SU-DHL-6 (cell line): Measurements from ENCODE around the gene ARHGAP26.

Experiments used
- H2AFZ ChIP-seq: fragments of 200-600 bp; sonication (generic); 2 replicates; pipeline ENCODE4 v1.6.1; 2014; ENCODE audit warnings: low read depth, mild to moderate bottlenecking, moderate library complexity, mixed read lengths, antibody characterized with exemption, low read length; ENCODE audit not compliant: severe bottlenecking
- H3F3A ChIP-seq: fragments of 200-600 bp; shearing (Covaris generic); 2 replicates; pipeline ENCODE4 v1.6.0; 2016; ENCODE audit warnings: antibody characterized with exemption, mild to moderate bottlenecking; ENCODE audit not compliant: insufficient read depth
- H3K27ac ChIP-seq: fragments of 200-600 bp; sonication (generic); 2 replicates; pipeline ENCODE4 v1.5.1; 2016; ENCODE audit warnings: low read depth, mild to moderate bottlenecking, low read length, moderate library complexity, mixed read lengths
- H3K27me3 ChIP-seq: fragments of 200-600 bp; sonication (generic), shearing (Covaris generic); 2 replicates; pipeline ENCODE4 v1.6.0; 2014; ENCODE audit warnings: mild to moderate bottlenecking, low read length
- H3K36me3 ChIP-seq: fragments of 200-600 bp; sonication (generic); 2 replicates; pipeline ENCODE4 v1.6.1; 2014; ENCODE audit warnings: mild to moderate bottlenecking, low read length, mixed read lengths
- H3K4me2 ChIP-seq: fragments of 300-600, 200-600 bp; shearing (Covaris generic), sonication (generic); 2 replicates; pipeline ENCODE4 v1.6.0; 2014; ENCODE audit warnings: low read length, low read depth, mild to moderate bottlenecking; ENCODE audit not compliant: poor library complexity, severe bottlenecking
- H3K4me3 ChIP-seq: fragments of 200-600 bp; sonication (generic); 2 replicates; pipeline ENCODE4 v1.5.1; 2014; ENCODE audit warnings: antibody characterized with exemption, low read length, mild to moderate bottlenecking, mixed read lengths; ENCODE audit not compliant: insufficient read depth, poor library complexity, severe bottlenecking
- H3K79me2 ChIP-seq: fragments of 200-600 bp; sonication (generic); 2 replicates; pipeline ENCODE4 v1.6.1; 2014; ENCODE audit warnings: mild to moderate bottlenecking, low read length, moderate library complexity; ENCODE audit not compliant: insufficient read depth
- H3K9ac ChIP-seq: fragments of 200-600 bp; sonication (generic); 2 replicates; pipeline ENCODE4 v1.7.0; 2014; ENCODE audit warnings: mild to moderate bottlenecking, low read length
- H3K9me2 ChIP-seq: fragments of 200-600 bp; sonication (generic); replicated peaks from 2 replicates; pipeline ENCODE4 v1.6.1; 2014; ENCODE audit warnings: low read length; ENCODE audit not compliant: insufficient read depth
- H3K9me3 ChIP-seq: fragments of 200-600 bp; sonication (generic); 2 replicates; pipeline ENCODE4 v1.6.1; 2014; ENCODE audit warnings: low read length, mixed read lengths; ENCODE audit not compliant: insufficient read depth
- H4K20me1 ChIP-seq: fragments of 200-600 bp; sonication (generic); 2 replicates; pipeline ENCODE4 v1.6.1; 2014; ENCODE audit warnings: low read depth, mild to moderate bottlenecking, antibody characterized with exemption, low read length, moderate library complexity, mixed read lengths
- EZH2phosphoT487 ChIP-seq: fragments of 200-600 bp; sonication (generic), shearing (Covaris generic); conservative IDR thresholded peaks from 2 replicates; pipeline ENCODE4 v1.6.1; 2018; ENCODE audit warnings: mild to moderate bottlenecking, antibody characterized with exemption, low read length, moderate library complexity, mixed read lengths
- TF ChIP-seq, protein P1 (sequence below): fragments of 200-600 bp; sonication (generic); IDR thresholded peaks from one replicate; pipeline ENCODE4 v1.5.1; 2017; ENCODE audit warnings: antibody characterized with exemption, mild to moderate bottlenecking, low read length, moderate library complexity; ENCODE audit not compliant: insufficient read depth, poor library complexity, severe bottlenecking

The ARHGAP26 gene

GRCh38 chr5:143077453-143078103 is 307.4 kb downstream of the ARHGAP26 start:
- H4K20me1 ChIP-seq: no peaks in the 10 kb centered on the region
- no peak overlapping the region for H3K4me3 ChIP-seq
- no peaks in the 10 kb centered on the region for H3K79me2 ChIP-seq
- H3F3A ChIP-seq: no peaks in the 10 kb centered on the region
- TF ChIP-seq, protein P1, sequence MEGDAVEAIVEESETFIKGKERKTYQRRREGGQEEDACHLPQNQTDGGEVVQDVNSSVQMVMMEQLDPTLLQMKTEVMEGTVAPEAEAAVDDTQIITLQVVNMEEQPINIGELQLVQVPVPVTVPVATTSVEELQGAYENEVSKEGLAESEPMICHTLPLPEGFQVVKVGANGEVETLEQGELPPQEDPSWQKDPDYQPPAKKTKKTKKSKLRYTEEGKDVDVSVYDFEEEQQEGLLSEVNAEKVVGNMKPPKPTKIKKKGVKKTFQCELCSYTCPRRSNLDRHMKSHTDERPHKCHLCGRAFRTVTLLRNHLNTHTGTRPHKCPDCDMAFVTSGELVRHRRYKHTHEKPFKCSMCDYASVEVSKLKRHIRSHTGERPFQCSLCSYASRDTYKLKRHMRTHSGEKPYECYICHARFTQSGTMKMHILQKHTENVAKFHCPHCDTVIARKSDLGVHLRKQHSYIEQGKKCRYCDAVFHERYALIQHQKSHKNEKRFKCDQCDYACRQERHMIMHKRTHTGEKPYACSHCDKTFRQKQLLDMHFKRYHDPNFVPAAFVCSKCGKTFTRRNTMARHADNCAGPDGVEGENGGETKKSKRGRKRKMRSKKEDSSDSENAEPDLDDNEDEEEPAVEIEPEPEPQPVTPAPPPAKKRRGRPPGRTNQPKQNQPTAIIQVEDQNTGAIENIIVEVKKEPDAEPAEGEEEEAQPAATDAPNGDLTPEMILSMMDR: no peak
- no peak overlapping the region for H3K27ac ChIP-seq
- no peaks in the 10 kb centered on the region for H3K36me3 ChIP-seq
- H3K27me3 ChIP-seq: no peaks in the 10 kb centered on the region
- no peak overlapping the region for H3K4me2 ChIP-seq
- H3K9me2 ChIP-seq: no peaks in the 10 kb centered on the region
- H3K9ac ChIP-seq: no peak overlapping the region
- H3K9me3 ChIP-seq: no peaks in the 10 kb centered on the region
- H2AFZ ChIP-seq: no peak overlapping the region

DNA sequence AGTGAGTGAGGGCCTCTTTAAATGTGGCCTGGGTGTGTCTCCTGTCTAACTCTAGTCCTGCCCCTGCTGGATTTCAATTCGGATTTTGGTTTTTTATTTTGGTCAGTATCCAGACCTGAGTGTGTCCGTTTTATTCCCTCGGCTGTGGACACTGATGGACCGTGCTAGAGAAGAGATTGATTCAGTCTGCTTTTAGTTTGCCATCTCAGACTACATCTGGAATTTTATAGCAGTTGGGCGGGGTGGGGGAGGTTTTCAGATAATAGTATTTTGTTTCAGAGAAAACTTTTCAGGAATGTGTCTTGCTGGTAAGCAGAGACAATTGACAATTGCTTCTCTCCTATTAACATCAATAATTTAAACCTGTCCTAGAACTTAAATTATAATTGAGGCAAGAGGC is 308.1 kb downstream of the ARHGAP26 start:
- H4K20me1 ChIP-seq: no peaks in the 10 kb centered on the region
- TF ChIP-seq, protein P1: no peak
- no peak for TF ChIP-seq EZH2phosphoT487
- no peaks in the 10 kb centered on the region for H3F3A ChIP-seq
- H3K9me3 ChIP-seq: no peaks in the 10 kb centered on the region
- no peaks in the 10 kb centered on the region for H3K79me2 ChIP-seq
- no peaks in the 10 kb centered on the region for H3K36me3 ChIP-seq
- no peak overlapping the region for H3K9ac ChIP-seq
- no peak overlapping the region for H3K4me3 ChIP-seq
- no peak overlapping the region for H3K27ac ChIP-seq
- no peaks in the 10 kb centered on the region for H3K9me2 ChIP-seq
- H3K4me2 ChIP-seq: no peak overlapping the region
- no peak overlapping the region for H2AFZ ChIP-seq
- no peaks in the 10 kb centered on the region for H3K27me3 ChIP-seq

DNA sequence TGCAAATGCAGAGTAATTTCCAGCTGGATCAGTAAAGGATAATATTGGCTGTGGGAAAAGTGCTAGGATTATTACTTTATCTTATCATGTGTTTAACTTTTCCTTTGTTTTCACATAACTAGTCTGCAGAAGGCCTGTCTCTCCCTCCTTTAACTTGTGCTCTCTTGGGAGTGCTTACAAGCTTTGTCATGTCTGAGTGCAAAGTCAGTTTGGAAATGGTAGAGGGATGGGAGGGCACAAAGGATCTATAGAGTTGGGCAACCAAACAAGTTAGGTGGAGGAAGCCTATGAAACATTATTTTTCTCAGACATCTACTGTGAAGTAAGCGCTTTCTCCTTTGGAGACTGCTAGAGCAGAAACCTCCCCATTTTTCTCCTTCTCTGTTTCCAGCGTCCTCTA is 308.8 kb downstream of the ARHGAP26 start:
- Histone ChIP-seq H3K27me3 (no peaks in the 10 kb centered on the region), H3K36me3 (no peaks in the 10 kb centered on the region), H3K9me3 (no peaks in the 10 kb centered on the region), H4K20me1 (no peaks in the 10 kb centered on the region), H3K79me2 (no peaks in the 10 kb centered on the region), H3K4me3 (no peak overlapping the region), H3K9ac (no peak overlapping the region), H3F3A (no peaks in the 10 kb centered on the region), H2AFZ (no peak overlapping the region), H3K27ac (no peak overlapping the region), H3K9me2 (no peaks in the 10 kb centered on the region), H3K4me2 (no peak overlapping the region)
- TF ChIP-seq, protein P1: no peak
- no peak for TF ChIP-seq EZH2phosphoT487
